NCI-H1105 treated with DMSO at 0.1 percent for 48 hours (cell line): Measurements from ENCODE around the gene C8A.

Experiments
- DNase-seq: peaks from one replicate; lab custom pipeline; 2025; lab: John Stamatoyannopoulos, UW

C8A gene

GRCh38 chr1:56894014-56894413 is 39.4 kb downstream of the C8A start:
- DNase-seq, result no peak

- no peak for DNase-seq
Measured at GRCh38 chr1:56897150-56898004, 42.8 kb downstream of the C8A start.

GRCh38 chr1:56898005-56898373 is 43.4 kb downstream of the C8A start:
- no peak for DNase-seq

GRCh38 chr1:56898879-56899278 is 44.3 kb downstream of the C8A start:
- no peak for DNase-seq

- no peak for DNase-seq
Measured at GRCh38 chr1:56901716-56902115, 47.1 kb downstream of the C8A start.

GRCh38 chr1:56903778-56904177 is 49.2 kb downstream of the C8A start:
- DNase-seq, result no peak

GRCh38 chr1:56904663-56905397 is 50.2 kb downstream of the C8A start:
- no peak for DNase-seq

GRCh38 chr1:56905667-56906066 is 51.1 kb downstream of the C8A start:
- DNase-seq, result no peak

- DNase-seq, result no peak
Measured at GRCh38 chr1:56908619-56909221, 54.1 kb downstream of the C8A start.

- no peak for DNase-seq
Measured at GRCh38 chr1:56910441-56910985, 55.9 kb downstream of the C8A start.

GRCh38 chr1:56911098-56911938 is 56.7 kb downstream of the C8A start:
- DNase-seq, result no peak

- no peak for DNase-seq
Measured at GRCh38 chr1:56912325-56912724, 57.7 kb downstream of the C8A start.

GRCh38 chr1:56915960-56916359 is 61.4 kb downstream of the C8A start:
- peak; percentile 2 for DNase-seq

- DNase-seq, result no peak
Measured at GRCh38 chr1:56916630-56917029, 62.0 kb downstream of the C8A start.

GRCh38 chr1:56917356-56917755 is 62.8 kb downstream of the C8A start:
- no peak for DNase-seq

GRCh38 chr1:56920591-56921001 is 66.0 kb downstream of the C8A start:
- no peak for DNase-seq

GRCh38 chr1:56921479-56921878 is 66.9 kb downstream of the C8A start:
- DNase-seq, result no peak

- no peak for DNase-seq
Measured at GRCh38 chr1:56922070-56922469, 67.5 kb downstream of the C8A start.

- no peak for DNase-seq
Measured at GRCh38 chr1:56922507-56922906, 67.9 kb downstream of the C8A start.

GRCh38 chr1:56923201-56923600 is 68.6 kb downstream of the C8A start:
- DNase-seq, result no peak

GRCh38 chr1:56924116-56924515 is 69.5 kb downstream of the C8A start:
- no peak for DNase-seq

- no peak for DNase-seq
Measured at GRCh38 chr1:56925193-56925592, 70.6 kb downstream of the C8A start.
